Hepatic stellate cell (primary cell): Measurements from ENCODE around the gene RNF10.
"Not testable (repeated sequence)": the region's sequence is repeated elsewhere in the genome, so short reads cannot be mapped to it uniquely, and the experiment has no call there.

Experiments used
- DNase-seq: peaks from one replicate; pipeline ENCODE4 v3.0.0; 2011; ENCODE audit warnings: low spot score

Gene RNF10

DNA sequence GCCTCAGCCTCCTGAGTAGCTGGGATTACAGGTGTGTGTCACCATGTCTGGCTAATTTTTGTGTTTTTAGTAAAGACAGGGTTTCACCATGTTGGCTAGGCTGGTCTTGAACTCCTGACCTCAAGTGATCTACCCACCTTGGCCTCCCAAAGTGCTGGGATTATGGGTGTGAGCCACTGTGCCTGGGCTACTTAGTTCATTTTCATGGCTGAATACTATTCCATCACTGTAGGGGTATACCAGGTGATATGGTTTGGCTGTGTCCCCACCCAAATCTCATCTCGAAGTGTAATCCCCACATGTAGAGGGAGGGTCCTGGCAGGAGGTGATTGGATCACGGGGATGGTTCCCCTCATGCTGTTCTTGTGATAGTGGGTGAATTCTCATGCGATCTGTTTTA lies 83.0 kb downstream of the RNF10 start:
- DNase-seq = not testable (repeated sequence)

DNA sequence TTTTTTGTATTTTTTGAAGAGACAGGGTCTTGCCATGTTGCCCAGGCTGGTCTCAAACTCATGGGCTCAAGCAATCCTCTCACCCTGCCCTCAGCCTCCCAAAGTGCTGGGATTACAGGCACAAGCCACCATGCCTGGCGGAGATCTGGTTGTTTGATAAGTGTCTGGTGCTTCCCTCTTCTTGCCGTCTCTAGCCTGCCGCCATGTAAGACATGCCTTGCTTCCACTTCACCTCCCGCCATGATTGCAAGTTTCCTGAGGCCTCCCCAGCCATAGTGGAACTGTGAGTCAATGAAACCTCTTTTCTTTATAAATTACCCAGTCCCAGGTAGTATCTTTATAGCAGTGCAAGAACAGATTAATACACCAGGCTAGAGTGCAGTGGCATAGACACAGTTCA lies 83.6 kb downstream of the RNF10 start:
- not testable (repeated sequence) for DNase-seq

DNA sequence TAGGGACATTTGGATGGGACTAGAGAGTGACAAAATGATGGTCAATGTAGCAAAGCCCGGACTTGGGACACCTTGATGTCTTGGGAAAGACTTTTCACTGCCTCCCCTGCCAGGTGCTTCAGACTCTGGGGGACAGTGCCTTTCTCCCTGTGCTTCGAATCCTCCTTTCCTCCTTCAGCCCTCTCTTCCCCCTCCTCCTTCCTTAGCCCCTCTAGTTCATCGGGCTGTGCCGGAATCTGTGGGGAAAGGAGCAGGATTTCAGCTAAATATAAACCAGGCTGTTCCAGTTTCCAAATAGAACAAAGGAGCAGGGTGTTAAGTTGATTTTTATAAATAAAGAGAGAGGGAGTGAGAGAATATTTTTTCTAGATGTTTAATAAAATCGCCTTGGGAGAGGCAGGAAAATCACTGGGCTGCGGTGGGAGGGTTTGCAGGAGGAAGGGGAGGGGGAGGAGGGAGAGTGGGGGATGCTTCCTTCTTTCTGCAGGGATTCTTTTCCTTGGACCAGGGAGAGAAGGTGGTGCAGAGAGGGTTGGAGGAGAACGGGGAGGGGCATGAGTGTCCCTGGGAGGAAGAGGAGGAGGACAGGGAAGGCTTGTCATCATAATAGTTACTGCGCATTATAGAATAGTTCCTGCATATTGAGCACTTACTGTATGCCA lies 84.9 kb downstream of the RNF10 start:
- no peak for DNase-seq

DNA sequence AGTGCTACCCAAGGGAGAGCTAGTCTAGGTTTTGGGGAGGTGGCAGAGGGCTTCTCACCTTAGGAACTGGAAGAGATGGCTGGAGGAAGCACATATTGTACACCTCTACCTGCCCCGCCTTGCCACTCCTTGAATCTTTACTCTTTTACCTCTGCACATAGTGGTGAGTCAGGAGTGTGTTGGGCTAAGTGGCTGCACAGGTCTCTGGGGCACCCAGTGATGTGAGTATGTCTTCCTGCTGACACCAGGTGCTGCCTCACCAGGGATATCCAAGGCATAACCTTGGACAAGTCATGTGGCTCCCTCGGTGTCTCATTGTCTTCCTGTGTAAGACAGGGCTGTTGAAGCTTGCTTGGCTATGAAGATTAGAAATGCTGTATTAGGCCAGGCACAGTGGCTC lies 86.5 kb downstream of the RNF10 start:
- no peak for DNase-seq

DNA sequence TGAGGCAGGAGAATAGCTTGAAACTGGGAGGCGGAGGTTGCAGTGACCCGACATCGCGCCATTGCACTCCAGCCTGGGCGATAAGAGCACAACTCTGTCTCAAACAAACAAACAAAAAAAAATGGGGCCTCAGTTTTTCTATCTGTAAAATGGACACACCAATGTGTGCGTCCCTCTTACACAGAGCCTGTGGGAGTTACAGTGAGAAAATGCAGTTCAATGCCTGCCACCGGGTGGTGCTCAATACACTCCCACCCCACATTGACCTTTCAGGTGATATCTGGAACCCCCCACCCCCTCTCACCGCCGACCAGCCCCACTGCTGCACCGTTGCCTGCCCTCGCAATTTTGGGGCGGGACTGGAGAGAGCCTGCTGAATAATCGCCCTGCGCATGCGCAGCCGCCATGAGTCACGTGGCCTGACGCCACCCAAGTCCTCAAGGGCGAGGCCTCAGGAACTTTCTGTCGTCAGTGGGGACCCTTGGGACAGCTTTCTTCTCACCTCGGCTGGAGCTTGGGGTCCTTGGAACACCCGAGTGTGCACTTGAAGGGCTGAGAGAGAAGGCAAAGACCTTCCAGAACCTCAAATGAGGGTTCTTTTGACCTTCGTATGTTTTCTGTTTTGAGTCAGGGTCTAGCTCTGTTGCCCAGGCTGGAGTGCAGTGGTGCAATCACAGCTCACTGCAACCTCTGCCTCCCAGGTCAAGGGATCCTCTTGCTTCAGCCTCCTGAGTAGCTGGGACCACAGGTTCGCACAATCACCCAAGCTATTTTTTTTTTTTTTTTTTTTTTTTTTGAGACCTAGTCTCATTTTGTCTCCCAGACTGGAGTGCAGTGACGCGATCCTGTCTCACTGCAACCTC lies 91.6 kb downstream of the RNF10 start:
- DNase-seq = no peak
